Superior temporal gyrus (tissue), 1 donor: ENCODE results near the gene ZNF92.
"Not testable (repeated sequence)": the region's sequence is repeated elsewhere in the genome, so short reads cannot be mapped to it uniquely, and the experiment has no call there.

Source experiments
- DNase-seq: peaks from one replicate; pipeline ENCODE4 v3.0.0-alpha.2; 2016; ENCODE audit errors: extremely low spot score

ZNF92 gene

GRCh38 chr7:65373608-65374351 is at the start of gene ZNF92:
Gene ZNF92 (plus strand): TSS chr7:65373855. CDS start chr7:65373998, 143 bp downstream.
- DNase-seq = peak; percentile 100

GRCh38 chr7:65325793-65326432 is 47.7 kb upstream of the ZNF92 start:
- DNase-seq = no peak

GRCh38 chr7:65338346-65338745 is 35.3 kb upstream of the ZNF92 start:
- no peak for DNase-seq

GRCh38 chr7:65339257-65339656 is 34.4 kb upstream of the ZNF92 start:
- no peak for DNase-seq

- no peak for DNase-seq
These were observed 30.7 kb upstream of the ZNF92 start for GRCh38 chr7:65342723-65343629.

- not testable (repeated sequence) for DNase-seq
These were observed 29.1 kb upstream of the ZNF92 start for GRCh38 chr7:65344541-65344940.

GRCh38 chr7:65354263-65354662 is 19.4 kb upstream of the ZNF92 start:
- DNase-seq = no peak

DNA sequence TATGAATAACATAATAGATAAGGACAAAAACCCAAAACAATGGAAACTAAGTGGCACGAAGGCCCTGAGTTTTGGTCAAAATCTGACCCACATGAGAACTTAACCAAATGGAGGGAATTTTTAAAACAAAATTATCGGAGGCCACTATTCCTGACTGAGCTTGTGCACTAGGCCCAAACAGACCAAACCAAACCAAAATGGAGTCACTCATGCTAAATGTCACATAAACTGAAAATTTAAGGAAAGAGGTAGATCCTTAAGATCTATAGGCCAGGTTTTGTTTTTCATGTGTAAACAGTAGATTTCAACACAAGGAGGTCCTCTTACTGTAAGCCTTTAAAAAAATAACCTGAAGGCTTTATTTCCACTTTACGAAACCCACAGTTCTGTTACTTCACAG is 3.8 kb upstream of the ZNF92 start:
- no peak for DNase-seq

DNA sequence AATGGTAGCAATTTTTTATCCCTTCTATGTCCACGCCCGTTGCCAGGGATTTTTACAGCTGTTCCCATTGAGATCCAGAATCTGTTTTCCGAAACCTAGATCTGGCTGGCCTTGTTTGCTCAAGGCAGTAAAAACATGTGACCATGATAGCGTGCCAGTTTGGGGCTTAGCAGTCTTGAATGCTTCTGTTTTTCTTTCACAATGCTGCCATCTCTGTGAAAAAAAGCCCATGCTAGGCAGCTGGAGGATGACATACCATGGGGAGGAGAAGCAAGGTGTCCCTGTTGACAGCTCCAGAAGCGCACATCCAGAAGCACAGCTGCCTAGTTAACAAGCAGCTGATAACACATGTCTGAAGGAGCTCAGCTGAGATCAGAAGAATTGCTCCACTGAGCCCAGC is 2.2 kb upstream of the ZNF92 start:
- DNase-seq = peak; percentile 77

DNA sequence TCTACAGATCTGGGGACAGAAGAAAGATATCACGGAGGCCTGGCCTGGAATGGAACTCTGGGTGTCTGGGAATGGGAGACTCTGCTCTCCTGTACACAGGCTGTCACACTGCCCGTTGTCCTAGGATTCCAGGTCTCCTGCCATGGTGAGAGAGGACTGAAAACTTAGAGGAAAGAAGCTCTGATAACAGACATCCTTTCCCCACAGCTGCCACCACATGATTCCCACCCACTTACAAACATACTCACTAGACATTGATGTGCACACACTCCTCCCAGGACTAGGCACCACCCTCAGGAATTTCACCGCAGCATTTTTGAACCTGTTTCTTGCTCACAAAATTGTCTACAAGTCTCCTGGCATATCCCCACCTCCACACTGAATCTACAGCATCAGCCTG is 5.7 kb downstream of the ZNF92 start:
- DNase-seq = no peak

GRCh38 chr7:65381742-65382141 is 8.1 kb downstream of the ZNF92 start:
- no peak for DNase-seq

- peak; percentile 9 for DNase-seq
These were observed 8.8 kb downstream of the ZNF92 start for GRCh38 chr7:65382452-65382851.

GRCh38 chr7:65387891-65388290 is 14.2 kb downstream of the ZNF92 start:
- no peak for DNase-seq

DNA sequence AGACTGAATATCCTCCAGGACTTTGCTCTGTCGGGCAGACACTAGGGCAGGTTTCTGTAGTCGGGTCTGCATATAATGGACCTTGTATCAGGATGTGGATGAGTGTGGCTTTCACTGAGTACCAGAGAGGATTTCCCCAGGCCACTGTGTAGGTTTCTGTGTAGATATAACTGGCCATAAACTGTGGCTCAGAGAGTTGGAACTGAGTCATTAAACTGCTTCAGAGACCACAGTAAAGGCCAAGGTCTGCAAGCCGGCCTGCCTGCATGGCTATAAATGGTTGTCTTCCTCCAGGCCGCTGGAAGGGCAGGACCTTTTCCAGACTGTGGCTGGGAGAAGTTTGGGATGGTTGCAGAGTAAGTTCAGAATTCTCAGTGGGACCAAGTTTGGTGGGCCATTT is 16.9 kb downstream of the ZNF92 start:
- DNase-seq = no peak

DNA sequence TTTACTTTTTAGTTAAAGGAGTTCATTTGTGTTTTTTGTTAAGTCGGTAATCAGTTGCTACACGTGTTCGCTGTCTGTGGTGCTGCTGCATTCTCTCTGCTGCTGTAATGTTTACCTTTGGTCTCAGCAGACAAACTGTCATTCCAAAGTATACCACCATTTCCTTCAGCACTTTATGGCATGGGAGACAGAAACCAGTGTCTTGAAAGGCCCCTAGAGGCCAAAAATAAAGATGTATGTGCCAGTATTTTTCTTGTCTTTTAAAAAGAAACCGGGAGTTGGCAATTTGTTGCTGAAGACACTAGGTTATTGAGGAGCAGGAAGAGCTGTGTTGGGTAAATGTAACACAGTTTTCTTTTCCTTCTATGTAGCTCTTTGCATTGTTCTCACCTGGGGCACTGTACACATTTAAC is 24.1 kb downstream of the ZNF92 start:
- DNase-seq = peak; percentile 19

DNA sequence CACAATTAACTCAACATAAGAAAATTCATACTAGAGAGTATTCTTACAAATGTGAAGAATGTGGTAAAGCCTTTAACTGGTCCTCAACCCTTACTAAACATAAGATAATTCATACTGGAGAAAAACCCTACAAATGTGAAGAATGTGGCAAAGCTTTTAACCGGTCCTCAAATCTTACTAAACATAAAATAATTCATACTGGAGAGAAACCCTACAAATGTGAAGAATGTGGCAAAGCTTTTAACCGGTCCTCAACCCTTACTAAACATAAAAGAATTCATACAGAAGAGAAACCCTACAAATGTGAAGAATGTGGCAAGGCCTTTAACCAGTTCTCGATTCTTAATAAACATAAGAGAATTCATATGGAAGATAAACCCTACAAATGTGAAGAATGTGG is 25.0 kb downstream of the ZNF92 start:
- not testable (repeated sequence) for DNase-seq

DNA sequence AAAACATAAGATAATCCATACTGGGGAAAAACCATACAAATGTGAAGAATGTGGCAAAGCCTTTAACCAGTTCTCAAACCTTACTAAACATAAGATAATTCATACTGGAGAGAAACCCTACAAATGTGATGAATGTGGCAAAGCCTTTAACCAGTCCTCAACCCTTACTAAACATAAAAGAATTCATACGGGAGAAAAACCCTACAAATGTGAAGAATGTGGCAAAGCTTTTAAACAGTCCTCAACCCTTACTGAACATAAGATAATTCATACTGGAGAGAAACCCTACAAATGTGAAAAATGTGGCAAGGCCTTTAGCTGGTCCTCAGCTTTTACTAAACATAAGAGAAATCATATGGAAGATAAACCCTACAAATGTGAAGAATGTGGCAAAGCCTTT is 25.4 kb downstream of the ZNF92 start:
- not testable (repeated sequence) for DNase-seq

DNA sequence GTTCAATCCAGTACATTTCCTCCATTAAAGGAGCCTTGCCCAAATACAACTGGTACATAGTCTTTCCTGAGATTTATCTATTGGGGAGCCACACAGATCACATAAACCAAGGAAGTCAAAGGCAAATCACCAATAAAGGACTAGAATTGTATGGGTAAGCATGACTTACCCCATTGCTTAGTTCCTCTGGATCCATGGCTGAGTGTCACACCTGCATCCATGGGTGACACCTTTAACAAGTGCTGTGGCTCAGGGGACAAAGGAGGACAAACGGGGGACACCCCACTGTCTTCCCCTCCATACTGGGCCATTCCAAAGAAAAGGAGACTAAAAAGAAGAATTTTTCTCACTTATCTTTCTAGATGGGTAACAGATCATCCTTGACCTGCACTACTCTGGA is 30.4 kb downstream of the ZNF92 start:
- DNase-seq = no peak

DNA sequence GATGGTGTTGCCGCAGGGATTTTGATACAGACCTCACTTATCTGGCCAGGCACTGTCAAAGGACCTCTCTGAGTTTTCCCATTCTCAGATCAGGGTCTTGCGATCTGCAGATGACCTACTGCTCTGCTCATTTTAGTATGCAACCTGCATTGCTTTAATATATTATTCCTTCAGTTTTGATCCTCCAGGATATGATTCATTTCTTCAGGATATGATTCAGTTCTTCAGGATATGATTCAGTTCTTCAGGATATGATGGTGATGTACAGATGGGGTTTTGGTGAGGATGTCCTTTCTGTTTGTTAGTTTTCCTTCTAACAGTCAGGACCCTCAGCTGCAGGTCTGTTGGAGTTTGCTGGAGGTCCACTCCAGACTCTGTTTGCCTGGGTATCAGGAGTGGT is 33.1 kb downstream of the ZNF92 start:
- not testable (repeated sequence) for DNase-seq

GRCh38 chr7:65409363-65409762 is 35.7 kb downstream of the ZNF92 start:
- no peak for DNase-seq

GRCh38 chr7:65411249-65411648 is 37.6 kb downstream of the ZNF92 start:
- DNase-seq = no peak

- DNase-seq = no peak
These were observed 49.0 kb downstream of the ZNF92 start for GRCh38 chr7:65422670-65423069.
